Activated naive CD8-positive, alpha-beta T cell treated with anti-CD3 and anti-CD28 coated beads, Interleukin-2, amount 50 U/mL, for 16 hours (primary cell): ENCODE results near the gene ITPR2.

Experiments used
- DNase-seq: peaks from one replicate; pipeline ENCODE4 v3.0.0-alpha.2; 2020; ENCODE audit warnings: low read depth, low spot score

Gene ITPR2

DNA sequence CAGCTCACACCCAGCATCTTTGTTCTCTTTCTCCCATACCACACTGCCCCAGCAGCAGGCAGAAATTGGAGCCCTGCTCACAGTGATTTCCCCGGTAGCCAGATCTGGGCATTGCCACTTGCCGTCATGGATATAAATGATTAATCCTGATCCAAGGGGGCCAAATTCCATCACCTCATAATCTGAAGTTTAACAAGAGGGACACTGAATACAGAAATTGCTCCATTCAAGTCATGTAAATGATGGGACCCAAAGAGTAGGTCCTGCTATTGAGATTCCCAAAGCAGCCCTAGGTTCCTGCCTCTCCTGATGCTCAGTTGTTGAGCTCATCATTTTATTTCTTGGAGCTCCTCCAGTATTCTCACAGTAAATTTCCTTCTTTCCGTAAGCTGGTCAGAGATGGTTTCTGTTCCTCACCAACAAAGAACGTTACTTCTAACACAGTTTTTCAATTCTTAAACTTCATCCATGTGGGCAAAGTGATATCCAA lies 11.7 kb downstream of the ITPR2 start:
- DNase-seq, result no peak

- DNase-seq, result no peak
Observed at GRCh38 chr12:26818636-26819035, 14.4 kb downstream of the ITPR2 start.

DNA sequence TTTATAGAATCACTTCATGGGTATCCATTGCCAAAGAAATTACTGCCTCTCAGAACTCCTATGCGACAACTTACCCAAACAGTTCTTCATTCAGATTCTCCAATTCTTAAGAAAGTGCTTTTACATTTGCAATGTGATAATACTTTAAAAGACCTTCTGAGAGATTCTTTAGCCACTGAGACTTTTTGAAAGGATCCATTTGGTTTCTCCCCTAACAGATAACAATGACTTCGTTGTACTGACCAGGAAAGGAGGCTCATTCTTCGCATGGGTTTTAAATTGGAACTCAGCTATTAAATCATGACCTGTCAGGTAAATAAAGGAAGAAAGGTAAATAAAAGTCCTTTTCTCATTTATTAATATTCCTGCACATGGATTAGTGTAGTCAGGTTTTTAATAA lies 14.8 kb downstream of the ITPR2 start:
- no peak for DNase-seq

DNA sequence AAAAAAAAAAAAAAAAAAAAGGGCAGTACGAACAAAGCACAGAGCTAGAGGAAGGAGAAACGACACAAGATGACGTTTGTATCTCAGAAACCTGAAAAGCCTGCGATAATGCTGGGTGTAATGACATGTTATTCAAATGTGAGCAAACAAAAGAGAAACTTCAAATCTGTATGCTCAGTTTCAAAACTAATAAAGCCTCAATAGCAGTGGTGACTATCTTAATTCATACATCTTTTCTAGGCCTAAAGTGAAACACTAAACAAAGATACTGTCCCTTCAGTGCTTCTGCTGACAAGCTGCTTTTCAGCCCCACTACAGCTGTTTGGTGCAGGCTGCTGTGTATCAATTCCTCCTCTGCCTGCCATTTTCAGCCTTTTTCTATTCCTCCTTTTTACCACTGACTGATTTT lies 15.8 kb downstream of the ITPR2 start:
- DNase-seq, result no peak

DNA sequence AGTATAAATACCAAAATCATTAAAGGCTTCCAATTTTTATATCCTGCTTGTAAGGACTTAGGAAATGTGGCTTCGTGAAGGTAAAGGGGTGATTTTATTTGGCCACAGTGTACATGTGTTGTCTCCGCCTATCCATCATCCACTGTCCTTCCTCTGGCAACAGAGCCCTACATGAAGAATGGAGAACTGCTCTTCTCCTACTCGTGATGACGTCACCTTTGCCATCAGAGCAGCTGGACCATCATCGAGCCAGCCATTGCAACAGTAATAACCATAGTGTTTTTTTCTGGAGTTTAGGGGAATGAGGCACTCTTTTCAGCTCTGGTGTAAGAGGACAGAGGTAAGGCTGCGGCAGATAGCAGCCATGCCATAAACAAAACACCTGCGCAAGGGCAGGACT lies 19.2 kb downstream of the ITPR2 start:
- no peak for DNase-seq

- DNase-seq, result no peak
Observed at GRCh38 chr12:26810330-26810729, 22.7 kb downstream of the ITPR2 start.

- no peak for DNase-seq
Observed at GRCh38 chr12:26809611-26810285, 23.2 kb downstream of the ITPR2 start.

DNA sequence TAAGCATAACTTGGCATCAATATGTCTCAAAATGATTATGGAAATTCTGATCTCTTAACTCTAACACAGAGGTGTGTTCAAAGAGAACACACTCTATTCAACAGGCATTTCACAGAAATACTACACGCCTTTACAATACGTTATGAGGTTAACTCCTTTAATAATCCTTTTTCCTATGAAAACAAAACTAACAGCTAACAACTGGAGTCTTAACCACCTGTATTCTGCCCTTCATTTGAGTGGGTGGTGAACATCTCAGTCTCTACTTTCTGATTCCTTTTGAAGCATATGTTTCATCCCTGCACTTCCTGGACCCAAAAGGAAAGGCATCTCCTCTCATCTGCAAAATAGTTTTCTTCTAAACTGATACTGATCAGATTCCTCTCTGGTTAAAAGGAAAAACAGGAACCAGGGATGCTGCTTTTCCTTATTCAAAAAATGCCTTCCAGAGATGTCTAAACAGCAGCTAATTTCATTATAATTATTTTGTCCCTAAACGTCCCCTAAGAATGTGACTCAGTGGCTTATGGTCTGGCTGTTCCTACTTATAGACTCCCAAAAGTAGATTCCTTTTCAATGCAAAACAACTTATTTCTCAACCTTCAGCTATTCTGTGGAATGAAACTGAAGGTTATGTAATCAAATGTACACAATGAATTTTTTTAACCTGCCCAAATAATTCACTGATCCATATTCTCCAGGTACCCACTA lies 24.1 kb downstream of the ITPR2 start:
- no peak for DNase-seq

DNA sequence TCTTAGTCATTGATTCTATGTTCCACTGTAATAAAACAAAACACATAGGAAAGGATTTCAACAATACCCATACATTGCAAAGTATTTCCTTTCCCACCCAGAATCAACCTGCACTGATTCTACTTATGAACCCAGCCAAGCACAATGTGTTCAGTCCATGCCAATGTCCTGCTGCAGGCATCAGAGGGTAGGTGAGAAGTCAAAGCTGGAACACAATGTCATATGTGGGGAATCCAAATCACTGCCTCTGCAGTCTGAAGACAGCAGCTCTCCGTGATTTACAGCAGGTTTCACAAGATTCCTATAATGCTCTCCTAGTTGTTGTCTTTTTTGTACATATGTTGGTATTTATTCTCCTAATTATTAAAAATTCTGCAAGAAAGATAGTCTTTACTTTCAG lies 25.7 kb downstream of the ITPR2 start:
- no peak for DNase-seq

- DNase-seq, result no peak
Observed at GRCh38 chr12:26806556-26806955, 26.4 kb downstream of the ITPR2 start.

DNA sequence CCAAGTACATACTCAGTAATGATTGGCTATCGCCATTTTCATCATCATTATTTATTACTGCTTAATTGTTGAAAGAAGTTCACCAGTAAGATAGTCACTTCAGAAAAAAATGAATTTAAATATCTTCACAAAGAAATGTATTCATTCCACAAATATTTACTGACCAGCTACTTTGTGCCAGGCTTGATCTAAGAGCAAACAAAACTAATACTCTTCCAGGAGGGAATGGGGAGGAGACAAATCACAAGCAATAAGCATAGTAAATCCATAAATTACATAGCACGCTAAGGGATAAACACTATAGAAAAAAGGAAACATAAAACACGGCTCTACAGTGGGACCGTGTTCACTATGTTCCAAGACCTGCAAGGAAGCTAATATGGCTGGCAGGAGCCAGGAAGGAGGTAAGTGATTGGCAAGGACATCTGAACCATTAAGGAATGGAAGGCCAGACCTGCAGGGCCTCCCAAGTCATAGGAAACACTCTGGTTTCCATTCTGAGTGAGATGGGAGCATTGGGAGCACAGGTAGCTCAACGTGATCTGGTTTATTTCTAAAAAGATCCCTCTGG lies 27.5 kb downstream of the ITPR2 start:
- no peak for DNase-seq

DNA sequence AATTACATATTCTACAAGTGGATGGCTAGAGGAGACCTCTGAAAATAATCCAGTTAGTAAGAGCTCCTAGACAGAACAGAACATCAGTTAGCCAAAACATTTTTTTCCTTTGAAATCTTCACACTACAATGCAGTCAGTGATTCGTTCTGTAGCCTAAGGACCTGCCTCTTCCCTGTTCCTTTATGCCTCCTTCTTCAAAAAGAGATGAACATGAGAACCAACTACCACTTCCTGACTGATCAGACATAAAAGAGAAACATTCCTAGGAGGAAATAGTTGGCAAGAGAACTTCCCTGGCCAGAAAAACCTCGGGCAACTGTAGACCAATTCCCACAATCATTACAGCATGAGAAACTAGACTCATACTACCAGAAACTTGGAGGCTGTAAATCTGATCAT lies 29.4 kb downstream of the ITPR2 start:
- DNase-seq, result no peak

DNA sequence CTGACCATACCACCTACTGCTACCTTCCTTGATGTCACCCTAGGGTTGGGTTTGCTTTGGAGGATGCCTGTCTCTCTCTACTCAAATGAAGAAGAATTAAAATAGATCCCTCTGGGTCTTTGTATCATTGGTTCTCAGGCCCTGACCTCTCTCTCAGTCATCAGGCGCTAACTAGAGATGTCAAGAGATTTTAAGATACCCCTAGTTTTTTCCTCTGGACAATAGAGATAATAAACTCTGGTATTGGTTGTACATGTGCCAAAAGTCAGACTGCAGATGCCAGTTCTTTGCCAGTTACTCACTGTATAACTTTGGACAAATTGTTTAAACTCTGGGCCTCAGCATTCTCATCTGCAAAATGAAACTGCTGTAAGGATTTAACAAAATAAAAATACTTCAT lies 31.5 kb downstream of the ITPR2 start:
- no peak for DNase-seq

- no peak for DNase-seq
Observed at GRCh38 chr12:26800858-26801257, 32.1 kb downstream of the ITPR2 start.

DNA sequence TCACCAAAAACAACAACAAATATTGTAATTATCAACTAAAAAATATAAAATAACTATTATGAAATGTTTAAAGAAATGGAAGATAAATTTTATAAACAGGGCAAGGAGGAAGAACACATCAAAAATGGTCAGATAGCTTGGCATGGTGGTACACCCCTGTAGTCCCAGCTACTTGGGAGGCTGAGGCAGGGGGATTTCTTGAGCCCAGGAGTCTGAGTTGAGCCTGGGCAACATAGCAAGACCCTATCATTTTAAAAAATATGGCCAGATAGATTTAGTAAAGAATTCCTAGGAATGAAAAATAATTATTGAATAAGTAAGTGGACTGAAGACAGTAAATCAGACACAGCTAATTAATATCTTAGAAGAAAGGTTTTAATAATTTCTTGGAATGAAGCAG lies 32.6 kb downstream of the ITPR2 start:
- no peak for DNase-seq

DNA sequence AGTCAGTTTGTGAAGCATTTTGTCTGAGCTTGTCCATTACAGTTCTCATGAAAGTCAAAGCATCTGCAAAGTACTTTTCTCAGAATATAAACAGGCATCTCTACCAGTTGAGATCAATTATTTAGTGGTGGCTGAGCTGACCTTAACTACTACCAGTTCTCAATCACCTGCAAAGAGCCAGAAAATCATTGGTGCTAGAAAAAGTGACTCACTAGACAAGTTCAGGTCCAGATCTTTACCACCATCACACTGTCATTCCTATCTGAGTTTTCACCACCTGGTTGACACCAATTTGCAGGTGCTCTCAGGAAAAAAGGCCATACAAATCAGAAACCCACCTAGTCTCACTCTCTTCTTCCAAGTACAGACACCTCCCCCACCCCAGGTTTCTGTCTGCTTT lies 33.3 kb downstream of the ITPR2 start:
- DNase-seq, result no peak

DNA sequence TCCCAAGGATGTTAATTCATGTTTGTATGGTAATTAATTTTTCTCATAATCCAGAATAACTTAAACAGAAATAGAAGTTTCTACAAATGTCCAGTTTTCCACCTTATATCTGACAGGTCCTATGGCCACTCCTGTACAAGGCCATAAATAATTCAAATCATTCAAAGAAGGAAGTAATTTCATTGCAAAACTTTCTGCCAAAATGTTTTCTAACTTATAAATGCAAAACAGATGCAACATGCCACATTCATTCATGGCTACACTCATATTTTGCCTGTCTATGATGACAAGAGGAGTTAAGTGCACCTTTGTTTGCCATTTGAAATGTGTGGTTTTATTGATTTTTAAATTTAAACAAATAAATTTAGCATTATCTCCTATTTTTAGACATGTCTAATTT lies 34.4 kb downstream of the ITPR2 start:
- no peak for DNase-seq

DNA sequence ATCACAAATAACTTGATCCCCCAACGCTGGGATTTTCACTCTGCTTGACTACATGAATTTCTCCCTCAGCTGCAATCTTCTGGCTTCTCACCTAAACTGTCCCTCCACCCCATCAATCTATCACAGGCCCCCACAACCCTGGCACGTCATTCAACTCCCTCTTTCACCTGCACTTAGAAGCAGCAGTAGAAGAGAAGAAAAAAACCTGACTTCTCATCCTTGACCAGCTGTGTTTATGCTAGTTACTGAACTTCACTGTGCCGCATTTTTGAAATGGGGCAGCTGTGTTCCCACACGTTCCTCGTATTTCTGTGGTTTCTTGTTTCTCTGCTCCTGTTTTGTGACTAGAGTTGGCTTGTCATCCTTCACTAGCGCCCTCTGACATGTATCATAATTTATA lies 35.0 kb downstream of the ITPR2 start:
- no peak for DNase-seq

DNA sequence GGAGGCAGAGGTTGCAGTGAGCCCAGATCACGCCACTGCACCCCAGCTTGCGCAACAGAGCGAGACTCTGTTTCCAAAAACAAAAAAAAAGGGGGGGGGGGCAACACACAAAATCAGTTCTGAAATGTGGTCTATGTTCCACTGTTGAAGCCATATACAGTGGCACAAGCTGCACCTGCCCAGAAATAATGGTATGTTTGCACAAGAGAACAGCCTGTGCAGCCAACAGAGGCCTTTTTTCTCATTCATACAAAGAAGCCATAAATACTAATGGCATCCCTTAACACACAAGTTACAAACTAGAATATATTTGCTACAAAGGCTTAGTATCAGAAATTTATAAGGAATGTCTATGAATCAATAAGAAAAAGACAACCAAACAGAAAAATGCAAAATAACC lies 37.1 kb downstream of the ITPR2 start:
- no peak for DNase-seq

GRCh38 chr12:26791301-26791791 lies 41.6 kb downstream of the ITPR2 start:
- DNase-seq, result no peak

DNA sequence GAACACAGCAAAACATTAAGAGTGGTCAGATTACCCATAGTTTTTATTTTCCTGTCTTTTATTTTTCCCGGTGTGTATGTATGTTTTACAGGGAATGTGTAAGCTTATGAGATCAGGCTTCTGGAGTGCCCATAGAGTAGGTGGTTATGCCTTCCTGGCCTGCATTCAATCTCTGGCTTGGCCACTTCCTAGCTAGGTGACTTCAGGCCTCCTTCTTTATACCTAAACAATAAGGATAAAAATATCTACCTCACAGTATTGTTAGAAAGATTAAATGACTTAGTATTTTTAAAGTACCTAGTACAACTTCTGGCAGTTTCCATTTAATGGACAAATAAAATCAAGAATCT lies 42.4 kb downstream of the ITPR2 start:
- no peak for DNase-seq

GRCh38 chr12:26789731-26790644 lies 43.0 kb downstream of the ITPR2 start:
- no peak for DNase-seq
